Stimulated activated naive B cell treated with anti-CD40 and anti-IgM and Interleukin-4, amounts not matched to agents 10 μg/mL and 1 μg/mL and 100 μg/mL, for 72 hours (primary cell): ENCODE results near the gene TM9SF3.
A peak's percentile ranks its signal among the peaks of the same experiment; 100 is the strongest.

Source experiments
- ATAC-seq, 2 donors: fragments of 150-1000 bp; cut with Tn5 transposase; replicated peaks; 2 replicates each; pipeline ENCODE4 v1.10.0; 2021; ENCODE audit warnings: moderate library complexity in 1 of 2
- DNase-seq: peaks from one replicate; pipeline ENCODE4 v3.0.0; 2021
- H3K27ac Mint-ChIP-seq: one replicate; pipeline ENCODE4 v1.8.0; 2022; ENCODE audit warnings: mild to moderate bottlenecking, mixed read lengths
- H3K27me3 Mint-ChIP-seq, 2 donors: one replicate each; pipeline ENCODE4 v1.8.0; 2022; ENCODE audit warnings: mixed read lengths in 2 of 2
- H3K36me3 Mint-ChIP-seq, 2 donors: one replicate each; pipeline ENCODE4 v1.8.0; 2022; ENCODE audit warnings: mixed read lengths in 2 of 2, mild to moderate bottlenecking in 1 of 2
- H3K4me1 Mint-ChIP-seq, 2 donors: one replicate each; pipeline ENCODE4 v1.8.0; 2022; ENCODE audit warnings: mixed read lengths in 2 of 2, mild to moderate bottlenecking in 1 of 2
- H3K4me3 Mint-ChIP-seq, 2 donors: one replicate each; pipeline ENCODE4 v1.8.0; 2022; ENCODE audit warnings: mild to moderate bottlenecking in 2 of 2, mixed read lengths in 2 of 2, moderate library complexity in 1 of 2
- H3K9me3 Mint-ChIP-seq, 2 donors: one replicate each; pipeline ENCODE4 v1.8.0; 2022; ENCODE audit warnings: mixed read lengths in 2 of 2, mild to moderate bottlenecking in 1 of 2

The TM9SF3 gene

DNA sequence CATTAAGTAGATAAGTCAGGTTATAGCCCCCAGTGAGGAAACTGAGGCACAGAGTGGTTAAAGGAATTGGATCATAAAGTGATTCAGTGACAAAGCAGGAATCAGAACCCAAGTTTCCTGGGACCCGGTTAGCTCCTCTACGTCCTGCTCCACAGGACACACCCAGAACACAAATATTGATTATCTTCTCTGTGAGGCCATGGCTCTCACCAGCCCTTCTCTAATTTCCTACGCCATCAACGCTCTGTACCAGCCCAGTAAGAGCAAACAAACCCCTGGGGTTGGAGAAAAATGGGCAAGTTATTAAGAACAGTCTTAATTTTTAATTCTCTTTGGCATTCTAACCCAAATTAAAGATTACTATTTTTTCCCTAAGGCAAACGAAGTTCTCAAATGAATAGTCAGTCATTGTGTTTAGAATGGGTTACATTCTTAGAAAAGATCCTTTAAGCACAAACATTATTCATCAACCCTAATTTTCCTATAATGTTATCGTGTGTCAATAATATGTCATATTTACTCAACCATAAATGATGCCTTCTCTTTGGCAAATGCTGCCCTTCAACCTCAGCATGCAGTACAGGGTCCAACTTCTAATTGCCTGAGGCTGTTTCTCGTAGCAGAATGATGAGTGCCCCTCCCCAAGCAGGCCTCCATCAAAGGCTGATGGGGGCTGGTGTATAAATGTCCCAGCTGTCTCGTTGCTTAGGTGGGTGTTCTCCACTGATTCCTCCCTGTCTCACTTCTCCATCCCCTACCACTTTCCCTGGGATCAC, 25.4 kb upstream of the TM9SF3 start:
- Mint-ChIP-seq H3K4me3 (no peak overlapping the region), H3K27me3 (no peaks in the 10 kb centered on the region), H3K9me3 (no peaks in the 10 kb centered on the region), H3K27ac (no peak overlapping the region), H3K4me1 (peaks cover 7 to 14% of the 10 kb centered on the region in 2 donors), H3K36me3 (peaks cover 49 to 73% of the 10 kb centered on the region in 2 donors)
- DNase-seq (no peak), ATAC-seq (no peak)

DNA sequence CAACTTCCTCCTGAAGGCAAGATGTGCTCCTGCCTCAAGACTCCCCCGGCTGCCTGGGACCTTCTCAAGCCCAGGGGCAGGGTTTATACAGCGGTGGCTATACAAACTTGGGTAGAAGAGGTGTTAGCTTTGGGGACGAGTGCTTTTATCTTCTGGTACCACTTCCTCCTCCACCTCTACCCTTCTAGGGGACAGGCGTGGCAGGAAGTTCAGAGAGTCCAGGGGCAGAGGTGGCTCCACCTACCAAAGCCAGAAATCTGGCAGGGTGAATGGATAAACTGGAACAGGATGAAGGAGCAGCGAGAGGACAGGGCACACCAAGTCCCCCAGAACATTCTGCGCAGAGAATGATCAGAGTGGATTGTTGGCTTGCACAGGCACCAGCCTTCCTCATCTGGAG, 24.0 kb upstream of the TM9SF3 start:
- ATAC-seq (no peak), DNase-seq (no peak)

GRCh38 chr10:96609510-96609909, 22.7 kb upstream of the TM9SF3 start:
- ATAC-seq = no peak
- Mint-ChIP-seq H3K36me3 (peaks cover 45 to 65% of the 10 kb centered on the region in 2 donors), H3K4me1 (peaks cover 3 to 7% of the 10 kb centered on the region in 2 donors), H3K27ac (peak overlapping the region; percentile 42), H3K27me3 (no peaks in the 10 kb centered on the region), H3K9me3 (no peaks in the 10 kb centered on the region), H3K4me3 (no peak overlapping the region)
- DNase-seq = no peak

More for the DNA sequence above, 24.0 kb upstream of the TM9SF3 start:
- Mint-ChIP-seq H3K4me3 (no peak overlapping the region), H3K36me3 (peaks cover 55 to 75% of the 10 kb centered on the region in 2 donors), H3K27ac (peak overlapping the region; percentile 88), H3K27me3 (no peaks in the 10 kb centered on the region), H3K9me3 (no peaks in the 10 kb centered on the region), H3K4me1 (peaks cover 7 to 14% of the 10 kb centered on the region in 2 donors)

DNA sequence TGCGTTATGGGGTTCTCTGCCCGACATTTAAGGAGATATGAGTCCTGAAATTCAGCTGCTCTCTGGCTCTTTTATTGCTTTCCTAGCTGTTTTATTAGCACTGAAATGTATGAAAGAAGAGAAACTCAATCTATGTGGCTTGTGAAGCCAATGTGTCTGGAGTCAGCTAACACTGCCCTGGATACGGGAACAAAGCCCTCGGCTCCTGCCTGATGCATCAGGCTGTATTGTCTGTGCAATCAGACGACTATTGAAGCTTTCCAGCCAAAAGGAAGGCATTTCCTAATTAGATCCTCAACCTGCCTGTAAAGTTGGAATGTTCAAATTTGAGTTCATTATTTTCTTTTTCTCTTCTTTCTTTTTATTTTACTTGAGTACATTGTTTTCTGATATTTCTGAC, 22.0 kb upstream of the TM9SF3 start:
- ATAC-seq = no peak
- H3K27ac Mint-ChIP-seq = peak overlapping the region; percentile 62

GRCh38 chr10:96608262-96608661, 21.4 kb upstream of the TM9SF3 start:
- Mint-ChIP-seq H3K4me3 (no peak overlapping the region), H3K27me3 (no peaks in the 10 kb centered on the region), H3K9me3 (no peaks in the 10 kb centered on the region), H3K27ac (peak overlapping the region; percentile 68), H3K36me3 (peaks cover 34 to 58% of the 10 kb centered on the region in 2 donors), H3K4me1 (peaks cover 3 to 7% of the 10 kb centered on the region in 2 donors)
- DNase-seq (no peak), ATAC-seq (no peak)

More for the DNA sequence above, 22.0 kb upstream of the TM9SF3 start:
- Mint-ChIP-seq H3K36me3 (peaks cover 38 to 58% of the 10 kb centered on the region in 2 donors), H3K9me3 (no peaks in the 10 kb centered on the region), H3K4me3 (no peak overlapping the region), H3K4me1 (peaks cover 3 to 7% of the 10 kb centered on the region in 2 donors), H3K27me3 (no peaks in the 10 kb centered on the region)
- DNase-seq = no peak

GRCh38 chr10:96606946-96607345, 20.1 kb upstream of the TM9SF3 start:
- H3K36me3 Mint-ChIP-seq = peaks cover 30 to 62% of the 10 kb centered on the region in 2 donors
- no peaks in the 10 kb centered on the region for H3K9me3 Mint-ChIP-seq
- H3K4me1 Mint-ChIP-seq = peaks cover 0 to 7% of the 10 kb centered on the region in 2 donors
- H3K4me3 Mint-ChIP-seq = no peak overlapping the region
- H3K27me3 Mint-ChIP-seq = no peaks in the 10 kb centered on the region
- DNase-seq (no peak), ATAC-seq (no peak)
- peak overlapping the region; percentile 39 for H3K27ac Mint-ChIP-seq

- peaks cover 0 to 7% of the 10 kb centered on the region in 2 donors for H3K4me1 Mint-ChIP-seq
- ATAC-seq = no peak
- H3K27me3 Mint-ChIP-seq = no peaks in the 10 kb centered on the region
- peak overlapping the region; percentile 48 for H3K27ac Mint-ChIP-seq
- H3K36me3 Mint-ChIP-seq = peaks cover 25 to 59% of the 10 kb centered on the region in 2 donors
- H3K4me3 Mint-ChIP-seq = no peak overlapping the region
- no peak for DNase-seq
- H3K9me3 Mint-ChIP-seq = no peaks in the 10 kb centered on the region
Observed at GRCh38 chr10:96606216-96606615, 19.4 kb upstream of the TM9SF3 start.

- Mint-ChIP-seq H3K4me1 (peaks cover 0 to 7% of the 10 kb centered on the region in 2 donors), H3K27me3 (no peaks in the 10 kb centered on the region), H3K27ac (no peak overlapping the region), H3K4me3 (no peak overlapping the region), H3K36me3 (peaks cover 23 to 45% of the 10 kb centered on the region in 2 donors), H3K9me3 (peaks cover 0 to 6% of the 10 kb centered on the region in 2 donors)
- ATAC-seq = no peak
- no peak for DNase-seq
Observed at GRCh38 chr10:96600337-96600736, 13.5 kb upstream of the TM9SF3 start.

GRCh38 chr10:96598846-96599245, 12.0 kb upstream of the TM9SF3 start:
- DNase-seq (no peak), ATAC-seq (no peak)
- Mint-ChIP-seq H3K4me1 (peaks cover 0 to 7% of the 10 kb centered on the region in 2 donors), H3K27ac (no peak overlapping the region), H3K4me3 (no peak overlapping the region), H3K36me3 (peaks cover 31 to 53% of the 10 kb centered on the region in 2 donors), H3K27me3 (no peaks in the 10 kb centered on the region), H3K9me3 (peaks cover 0 to 6% of the 10 kb centered on the region in 2 donors)

DNA sequence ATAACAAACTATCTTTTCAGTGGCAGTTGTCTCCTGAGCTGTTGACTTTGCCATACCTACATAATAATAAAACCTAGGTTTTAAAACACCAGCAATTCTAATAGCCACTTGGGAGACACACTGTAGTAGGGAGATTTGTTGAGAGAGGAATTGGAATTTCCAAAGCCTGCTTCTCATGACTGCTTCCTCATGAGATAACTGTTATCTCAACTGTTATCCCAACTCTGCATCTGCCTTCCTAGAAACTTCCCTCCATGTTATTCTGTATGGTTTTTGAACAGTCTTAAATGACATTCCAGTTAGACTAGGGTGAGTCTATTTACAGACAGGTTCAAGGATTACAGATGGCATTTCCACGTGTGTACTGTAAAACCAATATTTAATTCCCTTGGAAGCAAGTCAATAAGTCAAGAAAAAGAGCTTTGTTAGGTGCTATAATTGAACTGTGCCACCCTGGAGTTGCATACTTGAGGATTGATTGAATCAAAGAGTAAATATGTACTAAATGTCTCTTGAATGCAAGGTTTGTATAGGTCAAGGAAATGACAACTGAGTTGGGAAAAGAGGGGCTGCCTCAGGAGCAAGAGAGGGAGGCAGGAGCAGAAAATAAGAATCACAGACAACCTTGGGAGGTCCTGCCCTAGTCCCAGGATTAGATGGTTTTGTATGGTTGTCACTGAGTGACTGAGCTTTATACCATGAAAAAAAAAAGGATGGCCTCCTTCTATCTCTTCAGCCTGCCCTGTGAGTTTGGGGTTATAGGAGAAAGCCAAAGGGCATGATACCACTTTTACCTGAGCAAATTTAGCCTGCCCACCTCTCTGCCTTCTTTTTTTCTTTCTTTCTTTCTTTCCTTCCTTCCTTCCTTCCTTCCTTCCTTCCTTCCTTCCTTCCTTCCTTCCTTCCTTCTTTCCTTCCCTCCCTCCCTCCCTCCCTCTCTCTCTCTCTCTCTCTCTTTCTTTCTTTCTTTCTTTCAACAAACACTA, 9.9 kb upstream of the TM9SF3 start:
- peaks cover 5 to 7% of the 10 kb centered on the region in 2 donors for H3K4me1 Mint-ChIP-seq
- no peak for DNase-seq
- ATAC-seq = no peak
- no peaks in the 10 kb centered on the region for H3K27me3 Mint-ChIP-seq
- H3K27ac Mint-ChIP-seq = peak overlapping the region; percentile 52
- peaks cover 0 to 6% of the 10 kb centered on the region in 2 donors for H3K9me3 Mint-ChIP-seq
- H3K4me3 Mint-ChIP-seq = no peak overlapping the region
- peaks cover 27 to 41% of the 10 kb centered on the region in 2 donors for H3K36me3 Mint-ChIP-seq

- peaks cover 27 to 45% of the 10 kb centered on the region in 2 donors for H3K36me3 Mint-ChIP-seq
- peaks cover 7 to 12% of the 10 kb centered on the region in 2 donors for H3K4me1 Mint-ChIP-seq
- no peaks in the 10 kb centered on the region for H3K27me3 Mint-ChIP-seq
- ATAC-seq = no peak
- H3K4me3 Mint-ChIP-seq = no peak overlapping the region
- no peak for DNase-seq
- H3K9me3 Mint-ChIP-seq = peaks cover 0 to 6% of the 10 kb centered on the region in 2 donors
- H3K27ac Mint-ChIP-seq = peak overlapping the region; percentile 52
Observed at GRCh38 chr10:96595741-96596140, 8.9 kb upstream of the TM9SF3 start.

DNA sequence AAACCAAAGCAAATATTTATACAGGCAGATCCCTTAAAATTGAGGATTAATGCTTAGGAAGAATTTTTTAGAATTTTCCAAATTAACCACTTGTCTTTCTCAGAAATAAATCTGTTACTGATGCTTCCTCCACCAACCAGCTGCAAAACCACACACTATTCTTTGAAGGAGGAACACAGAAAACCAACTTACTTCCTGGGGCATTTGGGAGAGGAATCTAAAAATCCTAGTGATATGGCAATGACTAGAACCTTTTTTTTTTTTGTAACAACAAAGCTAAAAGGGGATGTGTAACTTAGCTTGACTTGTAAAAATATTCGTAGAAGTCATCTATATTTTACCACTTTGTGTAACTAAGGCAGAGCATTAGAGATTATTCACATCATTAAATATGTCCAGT, 5.1 kb upstream of the TM9SF3 start:
- no peak overlapping the region for H3K4me3 Mint-ChIP-seq
- peaks cover 0 to 6% of the 10 kb centered on the region in 2 donors for H3K9me3 Mint-ChIP-seq
- peaks cover 7 to 12% of the 10 kb centered on the region in 2 donors for H3K4me1 Mint-ChIP-seq
- H3K27me3 Mint-ChIP-seq = no peaks in the 10 kb centered on the region
- ATAC-seq = no peak
- no peak for DNase-seq
- peaks cover 20 to 36% of the 10 kb centered on the region in 2 donors for H3K36me3 Mint-ChIP-seq
- no peak overlapping the region for H3K27ac Mint-ChIP-seq

- DNase-seq (no peak), ATAC-seq (peak; percentile 27 to 51)
- Mint-ChIP-seq H3K4me1 (peaks cover 13 to 21% of the 10 kb centered on the region in 2 donors), H3K27me3 (no peaks in the 10 kb centered on the region), H3K4me3 (no peak overlapping the region), H3K36me3 (peaks cover 5 to 11% of the 10 kb centered on the region in 2 donors), H3K9me3 (no peaks in the 10 kb centered on the region), H3K27ac (no peak overlapping the region)
Observed at GRCh38 chr10:96588616-96589419, 2.0 kb upstream of the TM9SF3 start.
